ENCODE results near the gene MACROD2.

Gene MACROD2

DNA sequence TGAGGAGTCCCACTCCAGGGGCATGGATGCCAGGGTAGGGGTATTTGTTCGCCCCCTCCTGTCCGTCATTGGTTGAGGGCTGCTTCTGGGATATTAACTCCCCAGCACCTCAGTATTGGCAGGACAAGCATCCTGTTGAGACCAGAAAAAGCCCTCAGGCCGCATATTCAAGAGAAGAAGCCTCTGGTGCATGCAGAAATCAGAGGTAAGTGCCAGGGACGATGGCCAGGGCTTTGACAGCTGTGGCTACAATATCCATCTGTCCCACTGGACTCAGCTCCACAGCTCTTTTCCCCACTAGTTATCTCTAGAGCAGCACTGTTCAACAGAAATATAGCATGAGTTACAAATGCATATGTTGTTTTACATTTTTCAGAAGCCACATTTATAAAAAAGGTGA is 1926.6 kb downstream of the MACROD2 start:
- DNase-seq (ENCODE audit: extremely low spot score): no peak
- TF ChIP-seq, protein P1, sequence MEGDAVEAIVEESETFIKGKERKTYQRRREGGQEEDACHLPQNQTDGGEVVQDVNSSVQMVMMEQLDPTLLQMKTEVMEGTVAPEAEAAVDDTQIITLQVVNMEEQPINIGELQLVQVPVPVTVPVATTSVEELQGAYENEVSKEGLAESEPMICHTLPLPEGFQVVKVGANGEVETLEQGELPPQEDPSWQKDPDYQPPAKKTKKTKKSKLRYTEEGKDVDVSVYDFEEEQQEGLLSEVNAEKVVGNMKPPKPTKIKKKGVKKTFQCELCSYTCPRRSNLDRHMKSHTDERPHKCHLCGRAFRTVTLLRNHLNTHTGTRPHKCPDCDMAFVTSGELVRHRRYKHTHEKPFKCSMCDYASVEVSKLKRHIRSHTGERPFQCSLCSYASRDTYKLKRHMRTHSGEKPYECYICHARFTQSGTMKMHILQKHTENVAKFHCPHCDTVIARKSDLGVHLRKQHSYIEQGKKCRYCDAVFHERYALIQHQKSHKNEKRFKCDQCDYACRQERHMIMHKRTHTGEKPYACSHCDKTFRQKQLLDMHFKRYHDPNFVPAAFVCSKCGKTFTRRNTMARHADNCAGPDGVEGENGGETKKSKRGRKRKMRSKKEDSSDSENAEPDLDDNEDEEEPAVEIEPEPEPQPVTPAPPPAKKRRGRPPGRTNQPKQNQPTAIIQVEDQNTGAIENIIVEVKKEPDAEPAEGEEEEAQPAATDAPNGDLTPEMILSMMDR (IDR thresholded peaks at IDR 0.05; ENCODE audit: control extremely low read depth, extremely low read depth, low read depth, missing control alignments): no peak
- POLR2A ChIA-PET: no interaction called here
- CTCF ChIA-PET: interaction anchor here (1.3 kb wide), 1 partner anchor 13 kb away, joined by 3 read pairs; no protein-coding TSS in a partner anchor

DNA sequence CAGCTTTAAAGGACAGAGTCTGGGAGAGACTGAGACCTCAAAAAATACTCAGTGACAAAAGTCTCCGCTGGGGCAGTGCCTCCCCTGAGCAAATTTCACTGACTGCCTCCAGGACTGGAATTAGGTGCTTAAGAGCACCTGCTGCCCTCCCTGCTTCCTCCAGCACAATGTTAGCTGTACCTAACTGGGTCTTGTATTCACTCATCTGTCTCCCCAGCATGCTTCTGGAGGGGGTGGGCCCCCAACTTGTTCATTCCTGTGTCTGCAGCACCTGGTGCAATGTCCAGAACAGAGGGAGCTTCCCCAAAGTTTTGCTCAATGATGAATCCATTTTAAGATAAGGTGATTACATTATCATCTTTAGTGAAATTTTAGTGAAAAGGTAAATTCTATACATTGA is 1927.2 kb downstream of the MACROD2 start:
- DNase-seq (ENCODE audit: extremely low spot score): no peak
- TF ChIP-seq, protein P1 (IDR thresholded peaks at IDR 0.05; ENCODE audit: control extremely low read depth, extremely low read depth, low read depth, missing control alignments): no peak
- ChIA-PET POLR2A (no interaction called here), CTCF (interaction anchor here (1.3 kb wide), 1 partner anchor 14 kb away, joined by 3 read pairs; no protein-coding TSS in a partner anchor)

DNA sequence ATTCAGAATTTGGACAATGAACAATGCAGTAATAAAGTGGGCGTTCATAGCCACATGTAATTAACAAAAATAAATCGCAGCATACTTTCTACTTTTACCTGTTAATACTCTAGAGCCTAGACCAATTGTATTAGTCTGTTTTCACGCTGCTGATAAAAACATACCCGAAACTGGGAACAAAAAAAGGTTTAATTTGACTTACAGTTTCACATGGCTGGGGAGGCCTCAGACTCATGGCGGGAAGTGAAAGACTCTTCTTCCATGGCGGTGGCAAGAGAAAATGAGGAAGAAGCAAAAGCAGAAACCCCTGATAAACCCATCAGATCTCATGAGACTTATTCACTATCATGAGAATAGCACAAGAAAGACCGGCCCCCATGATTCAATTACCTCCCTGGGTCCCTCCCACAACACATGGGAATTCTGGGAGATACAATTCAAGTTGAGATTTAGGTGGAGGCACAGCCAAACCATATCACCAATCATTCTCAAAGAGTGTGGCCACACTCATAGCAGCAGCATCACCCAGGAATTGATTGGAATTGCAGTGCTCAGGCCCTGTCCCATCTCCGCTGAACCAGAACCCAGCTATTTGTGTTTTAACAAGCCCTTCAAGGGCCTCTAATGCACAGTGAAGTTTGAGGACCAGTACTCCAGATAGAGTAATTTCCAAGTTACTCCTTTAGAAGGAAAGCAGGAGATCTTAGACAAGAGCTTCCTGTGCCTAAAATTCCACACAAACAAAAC is 1927.9 kb downstream of the MACROD2 start:
- no peak for DNase-seq (ENCODE audit: extremely low spot score)
- TF ChIP-seq, protein P1 (IDR thresholded peaks at IDR 0.05; ENCODE audit: control extremely low read depth, extremely low read depth, low read depth, missing control alignments): no peak
- ChIA-PET CTCF (interaction anchor here (1.3 kb wide), 1 partner anchor 14 kb away, joined by 3 read pairs; no protein-coding TSS in a partner anchor), POLR2A (no interaction called here)

DNA sequence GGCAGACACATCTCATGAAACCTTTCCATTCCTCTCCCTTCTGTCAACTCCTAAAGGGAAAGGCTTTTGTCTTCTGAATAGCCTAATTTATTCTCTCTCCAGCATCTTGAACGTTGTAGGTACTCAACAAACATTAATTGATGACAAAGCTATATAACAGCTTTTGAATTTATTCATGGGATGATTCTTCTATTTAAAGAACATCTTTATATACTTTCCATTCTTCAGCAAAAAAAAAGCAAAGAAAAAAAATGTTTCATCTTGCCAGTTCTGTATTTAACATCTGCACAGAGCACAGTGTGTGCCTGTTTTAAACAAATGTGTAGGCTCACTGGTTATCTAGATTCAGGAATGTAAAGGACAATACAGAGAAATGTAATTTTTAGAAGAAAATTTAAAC is 1929.2 kb downstream of the MACROD2 start:
- TF ChIP-seq, protein P1 (IDR thresholded peaks at IDR 0.05; ENCODE audit: control extremely low read depth, extremely low read depth, low read depth, missing control alignments): no peak
- CTCF ChIA-PET: no interaction called here
- DNase-seq (ENCODE audit: extremely low spot score): no peak
- POLR2A ChIA-PET: no interaction called here

DNA sequence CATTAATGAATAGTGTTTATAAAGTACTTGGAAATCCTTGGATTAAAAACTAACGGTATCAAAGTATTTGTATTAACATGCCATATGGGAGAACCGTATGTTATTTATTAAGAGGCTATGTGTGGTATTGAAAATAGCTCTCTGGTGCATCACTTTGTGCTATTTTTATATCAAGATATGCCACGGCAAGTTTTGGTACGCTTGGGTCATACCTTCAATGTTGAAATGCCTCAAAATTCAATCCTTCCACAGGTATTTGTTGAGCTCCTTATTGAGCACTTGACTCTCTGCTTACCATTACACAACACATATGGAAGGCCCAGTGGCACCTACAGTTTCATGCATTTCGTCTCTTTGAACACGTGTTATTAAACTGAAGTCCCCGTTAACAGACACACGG is 1930.1 kb downstream of the MACROD2 start:
- POLR2A ChIA-PET: no interaction called here
- TF ChIP-seq, protein P1 (IDR thresholded peaks at IDR 0.05; ENCODE audit: control extremely low read depth, extremely low read depth, low read depth, missing control alignments): no peak
- no peak for DNase-seq (ENCODE audit: extremely low spot score)
- CTCF ChIA-PET: interaction anchor here (1.0 to 1.6 kb wide), 2 partner anchors 8 to 17 kb away, joined by 3 to 4 read pairs; no protein-coding TSS in a partner anchor

DNA sequence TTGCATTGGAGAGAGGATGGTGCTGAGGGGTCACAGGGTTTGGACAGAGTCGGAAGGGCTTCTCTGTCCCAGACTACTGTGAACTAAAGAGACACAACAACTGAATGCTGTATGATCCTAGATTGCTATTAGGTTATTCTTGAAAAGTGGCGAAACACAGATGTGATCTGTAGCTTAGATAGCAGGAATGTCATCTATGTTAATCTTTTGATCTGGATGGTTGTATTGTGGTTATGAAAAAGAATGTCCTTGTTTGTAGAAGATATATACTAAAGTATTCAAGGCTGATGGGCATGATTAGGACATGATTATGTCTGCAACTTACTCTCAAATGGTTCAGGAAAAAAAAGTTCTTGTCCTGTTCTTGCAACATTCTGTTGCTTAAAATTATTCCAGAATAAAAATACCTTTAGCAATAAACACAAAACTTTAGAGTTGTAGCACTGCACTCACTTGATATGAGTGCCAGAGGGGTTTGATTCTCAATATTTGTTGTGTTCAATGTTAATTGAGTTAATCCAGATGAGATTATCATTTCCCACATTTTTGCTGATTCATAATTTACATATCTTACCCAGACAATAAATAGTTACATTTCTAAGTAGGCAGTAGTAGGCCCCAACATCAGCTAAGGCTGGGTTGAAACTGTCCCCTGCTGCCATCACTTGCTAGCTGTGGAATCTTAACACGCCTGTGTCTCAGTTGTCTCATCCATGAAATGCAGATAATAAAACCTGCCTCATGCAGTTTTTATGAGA is 1932.8 kb downstream of the MACROD2 start:
- no peak for DNase-seq (ENCODE audit: extremely low spot score)
- POLR2A ChIA-PET: no interaction called here
- TF ChIP-seq, protein P1 (IDR thresholded peaks at IDR 0.05; ENCODE audit: control extremely low read depth, extremely low read depth, low read depth, missing control alignments): no peak
- CTCF ChIA-PET: interaction anchor here (0.8 to 3.0 kb wide), 5 partner anchors 9 to 219 kb away, joined by 3 to 12 read pairs (median 7); no protein-coding TSS in a partner anchor
